ENCODE data around the gene CDY2A.
"Not testable (repeated sequence)": the region's sequence is repeated elsewhere in the genome, so short reads cannot be mapped to it uniquely, and the experiment has no call there.

DNA sequence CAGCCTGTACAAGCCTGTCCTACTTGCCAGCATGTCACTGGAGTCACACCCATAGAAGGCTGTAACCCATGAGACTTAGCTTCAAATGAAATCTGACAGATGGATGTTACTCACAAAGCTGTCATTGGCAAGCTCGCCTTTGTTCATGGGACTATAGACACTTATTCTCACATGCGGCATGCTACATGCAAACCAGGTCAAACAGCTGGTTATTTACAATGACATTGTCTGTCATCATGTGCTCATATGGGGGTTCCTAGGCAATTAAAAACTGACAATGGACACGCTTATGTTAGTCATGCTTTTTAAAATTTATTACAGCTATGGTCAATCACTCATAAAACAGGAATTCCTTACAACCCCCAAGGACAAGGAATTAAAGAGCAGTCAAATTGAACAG, 30.9 kb downstream of the CDY2A start:
- not testable (repeated sequence) for TF ChIP-seq CEBPB (IDR thresholded peaks at IDR 0.05; ENCODE audit: borderline replicate concordance in 1 of 2, low read depth in 2 of 2, low read length in 2 of 2); POLR2A (IDR thresholded peaks at IDR 0.05; ENCODE audit: low read depth, low read length); MAX (IDR thresholded peaks at IDR 0.05; ENCODE audit: low read depth, low read length); EZH2 (IDR thresholded peaks at IDR 0.05; ENCODE audit: borderline replicate concordance, control insufficient read depth, low read depth, low read length); E2F8 (IDR thresholded peaks at IDR 0.05; ENCODE audit: low read depth, partially characterized antibody); TARDBP (IDR thresholded peaks at IDR 0.05; ENCODE audit: borderline replicate concordance); MTA3 (IDR thresholded peaks at IDR 0.05; ENCODE audit: borderline replicate concordance, low read length); KAT2A (conservative IDR thresholded peaks at IDR 0.05; ENCODE audit: control insufficient read depth, low read depth, low read length)
